VCaP (cell line): ENCODE measurements around the gene MYPN.
"Not testable (repeated sequence)": the region's sequence is repeated elsewhere in the genome, so short reads cannot be mapped to it uniquely, and the experiment has no call there.

Source experiments
- H3K27ac ChIP-seq: fragments of 450-650 bp; 2 replicates; pipeline ENCODE4 v1.5.1; 2017
- CTCF ChIP-seq: fragments of 450-650 bp; conservative IDR thresholded peaks from 2 replicates; pipeline ENCODE4 v1.5.1; 2017; ENCODE audit warnings: mild to moderate bottlenecking, moderate library complexity

The MYPN gene

GRCh38 chr10:68109331-68109730, at the start of gene MYPN:
MYPN (plus strand) TSS chr10:68109488; CDS start chr10:68121439, 11,951 bp downstream.
- TF ChIP-seq CTCF, result no peak
- H3K27ac ChIP-seq, result no peak within 1 kb of the TSS

- no peak for TF ChIP-seq CTCF
- no peak overlapping the region for H3K27ac ChIP-seq
These were observed 42.3 kb upstream of the MYPN start for GRCh38 chr10:68067029-68067428.

- TF ChIP-seq CTCF, result no peak
- no peak overlapping the region for H3K27ac ChIP-seq
These were observed 41.8 kb upstream of the MYPN start for GRCh38 chr10:68067508-68067907.

GRCh38 chr10:68073631-68074030, 35.7 kb upstream of the MYPN start:
- no peak for TF ChIP-seq CTCF
- H3K27ac ChIP-seq, result peak overlapping the region; percentile 95

- peak overlapping the region; percentile 95 for H3K27ac ChIP-seq
- TF ChIP-seq CTCF, result no peak
These were observed 35.1 kb upstream of the MYPN start for GRCh38 chr10:68074031-68074774.

- no peak for TF ChIP-seq CTCF
- H3K27ac ChIP-seq, result peak within 1 kb of the TSS; percentile 95
These were observed 34.3 kb upstream of the MYPN start, which contains the start of gene HERC4 for GRCh38 chr10:68074775-68075549. HERC4 (minus strand) TSS chr10:68075283; CDS start chr10:68073108, 2,175 bp downstream.

GRCh38 chr10:68075550-68076004, 33.7 kb upstream of the MYPN start:
- peak overlapping the region; percentile 95 for H3K27ac ChIP-seq

GRCh38 chr10:68076081-68076480, 33.2 kb upstream of the MYPN start:
- not testable (repeated sequence) for H3K27ac ChIP-seq

More at GRCh38 chr10:68075550-68076004, 33.7 kb upstream of the MYPN start:
- TF ChIP-seq CTCF, result no peak
